NCI-H82 treated with DMSO at 0.1 percent for 48 hours (cell line): ENCODE data around the gene SRSF7.
"Not testable (repeated sequence)": the region's sequence is repeated elsewhere in the genome, so short reads cannot be mapped to it uniquely, and the experiment has no call there.

ENCODE experiments used
- DNase-seq: peaks from one replicate; lab custom pipeline; 2025; ENCODE audit not compliant: unreplicated experiment; lab: John Stamatoyannopoulos, UW

Gene SRSF7

GRCh38 chr2:38703336-38703735 is 47.8 kb downstream of the SRSF7 start:
- DNase-seq = not testable (repeated sequence)

GRCh38 chr2:38702413-38702812 is 48.7 kb downstream of the SRSF7 start:
- peak; percentile 28 for DNase-seq

- DNase-seq = no peak
Observed at GRCh38 chr2:38701542-38701941, 49.6 kb downstream of the SRSF7 start.

GRCh38 chr2:38700881-38701458 is 50.2 kb downstream of the SRSF7 start:
- DNase-seq = no peak

GRCh38 chr2:38700113-38700785 is 50.9 kb downstream of the SRSF7 start:
- no peak for DNase-seq

- no peak for DNase-seq
Observed at GRCh38 chr2:38698467-38699003, 52.6 kb downstream of the SRSF7 start.

- DNase-seq = no peak
Observed at GRCh38 chr2:38697116-38697840, 53.9 kb downstream of the SRSF7 start.
